Body of pancreas (tissue), 4 donors: ENCODE measurements around the gene FCRLB.

Experiments used
- POLR2A ChIP-seq, 3 donors: fragments of 450-650 bp; IDR thresholded peaks; one replicate each; pipeline ENCODE4 v1.6.1; 2016; ENCODE audit warnings: antibody characterized with exemption in 3 of 3, mild to moderate bottlenecking in 2 of 3
- TF ChIP-seq, protein P1 (sequence below), 7 experiments: fragments of 450-650 bp in 4 of 7; fragments of 200-600 bp in 3 of 7; sonication (generic) in 3 of 7; IDR thresholded peaks; one replicate each; pipeline ENCODE4 v1.5.1; 2016 to 2019; ENCODE audit warnings: antibody characterized with exemption in 7 of 7

DNA sequence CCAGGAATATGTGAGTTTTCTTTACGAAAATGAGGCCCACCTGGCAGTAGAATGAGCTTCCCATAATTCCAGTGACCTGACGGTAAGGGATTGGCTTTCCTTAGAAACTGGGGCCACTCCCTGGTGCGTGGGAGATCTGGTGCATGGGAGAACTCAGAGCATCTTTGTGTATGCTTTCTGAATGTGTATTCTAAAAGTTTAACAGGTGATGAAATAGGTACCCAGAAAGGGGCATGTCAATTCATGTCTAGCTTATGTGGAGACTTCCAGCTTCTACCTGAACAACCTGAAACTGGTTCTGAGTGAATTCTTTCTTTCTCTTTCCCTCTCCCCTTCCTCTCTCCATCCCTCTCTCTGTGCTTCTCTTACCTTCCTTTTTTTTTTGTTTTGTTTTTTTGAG is 29.5 kb upstream of the FCRLB start:
- TF ChIP-seq, protein P1, sequence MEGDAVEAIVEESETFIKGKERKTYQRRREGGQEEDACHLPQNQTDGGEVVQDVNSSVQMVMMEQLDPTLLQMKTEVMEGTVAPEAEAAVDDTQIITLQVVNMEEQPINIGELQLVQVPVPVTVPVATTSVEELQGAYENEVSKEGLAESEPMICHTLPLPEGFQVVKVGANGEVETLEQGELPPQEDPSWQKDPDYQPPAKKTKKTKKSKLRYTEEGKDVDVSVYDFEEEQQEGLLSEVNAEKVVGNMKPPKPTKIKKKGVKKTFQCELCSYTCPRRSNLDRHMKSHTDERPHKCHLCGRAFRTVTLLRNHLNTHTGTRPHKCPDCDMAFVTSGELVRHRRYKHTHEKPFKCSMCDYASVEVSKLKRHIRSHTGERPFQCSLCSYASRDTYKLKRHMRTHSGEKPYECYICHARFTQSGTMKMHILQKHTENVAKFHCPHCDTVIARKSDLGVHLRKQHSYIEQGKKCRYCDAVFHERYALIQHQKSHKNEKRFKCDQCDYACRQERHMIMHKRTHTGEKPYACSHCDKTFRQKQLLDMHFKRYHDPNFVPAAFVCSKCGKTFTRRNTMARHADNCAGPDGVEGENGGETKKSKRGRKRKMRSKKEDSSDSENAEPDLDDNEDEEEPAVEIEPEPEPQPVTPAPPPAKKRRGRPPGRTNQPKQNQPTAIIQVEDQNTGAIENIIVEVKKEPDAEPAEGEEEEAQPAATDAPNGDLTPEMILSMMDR (IDR thresholded peaks at IDR 0.05): no peak
- TF ChIP-seq POLR2A (IDR thresholded peaks at IDR 0.05): no peak
